GM13976 (cell line): ENCODE data around the gene C20orf144.

Experiments
- DNase-seq: peaks from one replicate; pipeline ENCODE4 v3.0.0; 2012; ENCODE audit warnings: low spot score
- CTCF ChIP-seq: IDR thresholded peaks from 2 replicates; pipeline ENCODE4 v1.5.1; 2012; ENCODE audit warnings: borderline replicate concordance, mild to moderate bottlenecking; ENCODE audit not compliant: insufficient read depth; ENCODE audit errors: extremely low read depth, missing control alignments, control extremely low read depth
- in situ Hi-C: fragments of 300-500 bp; cut with MboI; formaldehyde crosslinking; loops from one replicate; pipeline ENCODE4 v1.12.0; 2022; ENCODE audit warnings: low sequenced_read_pairs, mixed read lengths, inconsistent platforms; ENCODE audit not compliant: unreplicated experiment

Gene C20orf144

GRCh38 chr20:33653900-33654596, 8.1 kb upstream of the C20orf144 start:
- TF ChIP-seq CTCF, result no peak
- in situ Hi-C loops, result no loop called here
- no peak for DNase-seq

- DNase-seq, result no peak
- TF ChIP-seq CTCF, result no peak
- in situ Hi-C loops, result no loop called here
These were observed 7.4 kb upstream of the C20orf144 start for GRCh38 chr20:33654680-33655161.

GRCh38 chr20:33655164-33655563, 7.0 kb upstream of the C20orf144 start:
- no peak for TF ChIP-seq CTCF
- in situ Hi-C loops, result no loop called here
- no peak for DNase-seq

- in situ Hi-C loops, result no loop called here
- no peak for DNase-seq
- no peak for TF ChIP-seq CTCF
These were observed 5.9 kb upstream of the C20orf144 start for GRCh38 chr20:33656010-33656782.

- no peak for DNase-seq
- no peak for TF ChIP-seq CTCF
- in situ Hi-C loops, result no loop called here
These were observed 5.1 kb upstream of the C20orf144 start for GRCh38 chr20:33656783-33657703.

GRCh38 chr20:33657704-33658095, 4.4 kb upstream of the C20orf144 start:
- TF ChIP-seq CTCF, result no peak
- no peak for DNase-seq
- in situ Hi-C loops, result no loop called here
